T-helper 2 cell treated with Interferon-gamma antibody and Interleukin-4, amounts not matched to agents 5 μg/mL and 100 μg/mL, for 36 hours (primary cell): ENCODE measurements around the gene CYP17A1.

Experiments used
- DNase-seq: peaks from one replicate; pipeline ENCODE4 v3.0.0; 2021; ENCODE audit warnings: low spot score
- H3K27ac Mint-ChIP-seq: one replicate; pipeline ENCODE4 v1.8.0; 2021; ENCODE audit warnings: mild to moderate bottlenecking, mixed read lengths
- H3K27me3 Mint-ChIP-seq: one replicate; pipeline ENCODE4 v1.8.0; 2021; ENCODE audit warnings: low read depth, mixed read lengths
- H3K36me3 Mint-ChIP-seq: one replicate; pipeline ENCODE4 v1.8.0; 2021; ENCODE audit warnings: low read depth, mixed read lengths
- H3K4me1 Mint-ChIP-seq: one replicate; pipeline ENCODE4 v1.8.0; 2021; ENCODE audit warnings: low read depth, mixed read lengths
- H3K4me3 Mint-ChIP-seq: one replicate; pipeline ENCODE4 v1.8.0; 2022; ENCODE audit warnings: mild to moderate bottlenecking, moderate library complexity, mixed read lengths
- H3K9me3 Mint-ChIP-seq: one replicate; pipeline ENCODE4 v1.8.0; 2021; ENCODE audit warnings: mixed read lengths

CYP17A1 gene

DNA sequence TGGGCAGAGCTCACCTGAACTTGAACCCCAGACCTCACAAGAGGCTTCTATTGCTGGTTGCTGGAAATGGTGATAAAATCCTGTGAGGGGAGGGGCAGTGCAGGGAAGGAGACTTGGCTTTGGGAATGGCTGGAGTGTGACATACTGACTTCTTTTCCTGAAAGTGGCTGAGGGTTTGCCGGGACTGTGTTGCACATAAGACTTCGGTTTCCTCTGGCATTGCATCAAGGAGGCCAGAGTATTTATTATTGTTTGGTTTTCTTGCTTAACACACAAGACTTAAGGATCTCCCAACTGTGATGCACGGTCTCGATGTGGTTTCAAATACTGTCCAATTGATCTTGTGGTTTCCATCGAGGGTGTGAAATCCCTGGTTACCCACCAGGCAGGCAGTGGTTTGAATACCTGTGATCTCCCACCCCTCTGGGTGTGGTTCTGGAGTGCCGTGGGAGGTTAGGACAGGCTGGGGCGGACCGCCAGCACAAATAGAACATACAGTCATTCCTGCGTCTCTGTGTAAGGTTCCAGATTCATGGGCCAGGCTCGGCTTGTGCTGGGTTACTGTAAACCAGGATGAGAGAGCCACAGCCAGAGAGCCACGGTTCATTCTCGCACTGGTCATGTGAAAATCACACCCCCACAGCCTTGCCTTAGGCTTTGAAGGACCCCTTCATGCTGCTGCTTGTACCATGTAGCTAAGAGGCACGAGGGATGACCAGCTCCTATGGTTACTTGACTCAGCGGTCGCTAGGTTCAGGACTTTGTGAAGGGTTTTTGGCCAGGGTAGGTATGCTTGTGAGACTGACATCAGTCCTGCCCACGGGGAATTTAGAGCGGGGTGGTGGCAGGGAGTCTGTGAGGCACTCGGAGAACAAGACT, 54.3 kb downstream of the CYP17A1 start:
- no peak overlapping the region for H3K27ac Mint-ChIP-seq
- no peaks in the 10 kb centered on the region for H3K27me3 Mint-ChIP-seq
- H3K4me3 Mint-ChIP-seq = no peak overlapping the region
- H3K36me3 Mint-ChIP-seq = peaks cover 18% of the 10 kb centered on the region
- H3K4me1 Mint-ChIP-seq = peaks cover 11% of the 10 kb centered on the region
- no peak for DNase-seq
- H3K9me3 Mint-ChIP-seq = no peaks in the 10 kb centered on the region

DNA sequence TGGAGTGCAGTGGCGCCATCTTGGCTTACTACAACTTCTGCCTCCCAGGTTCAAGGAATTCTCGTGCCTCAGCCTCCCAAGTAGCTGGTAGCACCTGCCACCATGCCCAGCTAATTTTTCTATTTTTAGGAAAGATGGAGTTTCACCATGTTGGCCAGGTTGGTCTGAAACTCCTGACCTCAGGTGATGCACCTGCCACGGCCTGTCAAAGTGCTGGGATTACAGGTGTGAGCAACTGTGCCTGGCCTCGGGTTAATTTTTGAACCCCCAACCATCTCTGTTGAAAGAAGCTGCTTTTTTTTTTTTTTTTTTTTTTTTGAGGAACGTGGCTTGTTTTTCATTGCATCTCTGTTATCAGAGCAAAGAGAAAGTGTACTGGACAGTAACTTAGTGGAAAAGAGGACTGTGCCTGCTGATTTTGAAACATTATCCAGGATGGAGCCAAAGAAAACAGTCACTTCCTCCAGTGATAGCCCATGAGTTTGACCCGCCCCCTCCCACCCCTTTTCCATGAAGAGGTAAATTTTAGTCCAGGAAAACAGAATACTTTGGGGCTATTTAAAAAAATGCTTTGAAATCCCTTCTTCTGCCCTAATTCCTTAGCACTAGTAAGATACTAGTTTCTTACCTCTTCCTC, 55.2 kb downstream of the CYP17A1 start:
- no peaks in the 10 kb centered on the region for H3K9me3 Mint-ChIP-seq
- H3K4me3 Mint-ChIP-seq = no peak overlapping the region
- H3K4me1 Mint-ChIP-seq = peaks cover 11% of the 10 kb centered on the region
- DNase-seq = no peak
- peaks cover 18% of the 10 kb centered on the region for H3K36me3 Mint-ChIP-seq
- no peaks in the 10 kb centered on the region for H3K27me3 Mint-ChIP-seq
- H3K27ac Mint-ChIP-seq = no peak overlapping the region

DNA sequence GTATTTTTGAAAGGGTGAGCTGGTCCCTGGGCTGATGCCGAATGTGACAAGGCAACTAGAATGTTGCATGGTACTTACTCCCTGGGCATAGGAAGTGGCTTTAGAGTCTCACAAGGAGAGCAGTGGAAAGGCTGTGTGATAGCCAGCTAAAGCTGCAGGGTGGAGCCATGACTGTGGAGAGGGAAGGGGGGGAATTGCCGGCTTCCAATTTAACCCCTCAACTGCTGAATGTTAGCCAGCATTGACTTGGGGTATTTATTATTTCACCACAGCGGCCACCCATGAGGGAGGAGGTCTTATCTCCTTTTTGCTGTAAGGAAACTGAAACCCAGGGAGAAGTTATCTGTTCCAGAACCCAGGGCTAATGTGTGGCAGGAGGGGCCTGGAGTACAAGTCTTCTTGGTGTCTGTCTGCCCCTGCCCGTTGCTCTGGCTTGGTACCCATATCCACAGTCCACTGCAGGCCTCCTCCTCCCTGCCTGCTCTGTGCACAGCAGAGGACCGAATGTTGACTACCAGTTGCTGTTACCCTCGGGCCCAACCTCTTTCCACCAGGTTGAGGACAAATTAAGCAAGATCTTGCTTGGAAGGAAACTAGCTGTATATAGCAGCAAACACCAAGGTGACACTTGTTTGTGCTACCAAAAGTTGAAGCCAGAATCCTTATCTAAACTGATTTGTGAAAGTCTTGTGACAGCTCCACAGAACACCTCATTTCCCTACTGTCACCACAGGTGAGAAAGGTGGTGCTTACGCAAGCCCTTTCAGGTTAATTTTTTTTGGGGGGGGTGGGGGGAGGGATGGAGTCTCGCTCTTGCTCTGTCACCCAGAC, 55.9 kb downstream of the CYP17A1 start:
- H3K9me3 Mint-ChIP-seq = no peaks in the 10 kb centered on the region
- H3K27ac Mint-ChIP-seq = no peak overlapping the region
- peaks cover 18% of the 10 kb centered on the region for H3K36me3 Mint-ChIP-seq
- no peak for DNase-seq
- no peak overlapping the region for H3K4me3 Mint-ChIP-seq
- H3K4me1 Mint-ChIP-seq = peaks cover 13% of the 10 kb centered on the region
- H3K27me3 Mint-ChIP-seq = no peaks in the 10 kb centered on the region
